Hindlimb muscle (tissue), 1 donor: Measurements from ENCODE around the gene OGG1. TPM values are rescaled to one million over a fixed set of nuclear protein-coding genes. Genes with fewer than 3 reads are reported as not detected.

Source experiments
- DNase-seq: peaks from one replicate; pipeline ENCODE4 v3.0.0-alpha.2; 2013
- polyA plus RNA-seq: library from polyadenylated mRNA; unstranded; fragments of 120-200 nt; gene quantifications from one replicate; pipeline ENCODE4 v1.2.1, GENCODE V29; 2013; ENCODE audit not compliant: insufficient read length

OGG1 gene
- polyA plus RNA-seq, 1 donor, result 33.1 TPM

DNA sequence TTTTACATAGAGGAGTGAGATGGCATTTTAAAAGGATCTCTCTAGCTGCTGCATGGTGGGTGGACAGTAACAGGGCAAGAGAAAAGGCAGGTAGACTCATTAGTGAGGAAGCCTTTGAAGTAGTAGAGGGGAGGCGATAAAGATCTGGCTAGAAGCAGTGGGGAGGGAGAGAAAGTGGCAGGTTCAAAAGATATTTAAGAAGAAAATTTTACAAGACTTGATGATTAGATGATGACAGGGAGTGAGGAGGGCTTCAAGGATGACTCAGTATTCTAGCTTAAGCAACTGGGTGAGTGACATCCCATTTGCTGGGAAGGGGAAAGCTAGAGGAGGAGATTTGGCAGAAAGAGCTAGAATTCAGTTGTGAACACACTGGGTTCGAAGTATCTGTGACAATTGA is 22.0 kb upstream of the OGG1 start:
- DNase-seq, result no peak

DNA sequence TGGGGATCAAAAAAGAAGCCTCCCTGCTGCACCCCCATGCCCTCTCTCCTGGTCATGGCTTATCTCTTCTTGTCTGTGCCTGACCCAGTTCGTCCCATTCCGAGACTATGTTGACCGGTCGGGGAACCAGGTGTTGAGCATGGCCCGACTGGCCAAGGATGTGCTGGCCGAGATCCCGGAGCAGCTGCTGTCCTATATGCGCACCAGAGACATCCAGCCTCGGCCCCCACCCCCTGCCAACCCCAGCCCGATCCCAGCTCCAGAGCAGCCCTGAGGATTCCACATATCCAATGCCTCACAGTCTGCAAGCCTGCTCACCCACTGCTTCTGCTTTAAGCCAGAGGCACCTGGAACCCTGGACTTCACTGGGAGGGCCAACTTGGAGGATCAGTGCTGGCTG is 20.3 kb upstream of the OGG1 start:
- no peak for DNase-seq

DNA sequence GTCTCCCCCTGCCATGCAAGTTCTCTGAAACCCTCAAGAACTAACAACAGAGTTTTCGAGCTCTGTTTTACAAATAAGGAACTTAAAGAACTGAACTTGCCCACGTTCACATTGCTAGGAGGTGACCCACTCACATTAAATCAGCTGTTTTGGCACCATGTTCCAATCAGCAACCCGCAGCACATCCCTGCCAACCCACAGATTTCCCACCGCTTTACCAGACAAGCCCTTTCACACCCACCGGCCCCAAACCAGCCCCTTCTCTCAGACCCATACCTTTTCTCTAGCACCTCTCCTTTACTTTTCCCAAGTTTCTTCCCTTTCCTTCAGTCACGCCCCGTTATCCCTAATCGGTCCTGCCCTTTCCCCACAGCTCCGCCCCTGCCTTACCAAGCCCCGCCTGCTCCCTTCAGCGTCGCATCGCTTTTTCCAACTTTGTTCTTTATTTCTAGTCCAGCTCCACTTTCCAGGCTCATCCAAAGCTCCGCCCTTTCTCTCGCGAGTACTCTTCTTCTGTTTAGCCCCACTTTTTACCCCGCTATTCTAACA is 19.0 kb upstream of the OGG1 start:
- no peak for DNase-seq

DNA sequence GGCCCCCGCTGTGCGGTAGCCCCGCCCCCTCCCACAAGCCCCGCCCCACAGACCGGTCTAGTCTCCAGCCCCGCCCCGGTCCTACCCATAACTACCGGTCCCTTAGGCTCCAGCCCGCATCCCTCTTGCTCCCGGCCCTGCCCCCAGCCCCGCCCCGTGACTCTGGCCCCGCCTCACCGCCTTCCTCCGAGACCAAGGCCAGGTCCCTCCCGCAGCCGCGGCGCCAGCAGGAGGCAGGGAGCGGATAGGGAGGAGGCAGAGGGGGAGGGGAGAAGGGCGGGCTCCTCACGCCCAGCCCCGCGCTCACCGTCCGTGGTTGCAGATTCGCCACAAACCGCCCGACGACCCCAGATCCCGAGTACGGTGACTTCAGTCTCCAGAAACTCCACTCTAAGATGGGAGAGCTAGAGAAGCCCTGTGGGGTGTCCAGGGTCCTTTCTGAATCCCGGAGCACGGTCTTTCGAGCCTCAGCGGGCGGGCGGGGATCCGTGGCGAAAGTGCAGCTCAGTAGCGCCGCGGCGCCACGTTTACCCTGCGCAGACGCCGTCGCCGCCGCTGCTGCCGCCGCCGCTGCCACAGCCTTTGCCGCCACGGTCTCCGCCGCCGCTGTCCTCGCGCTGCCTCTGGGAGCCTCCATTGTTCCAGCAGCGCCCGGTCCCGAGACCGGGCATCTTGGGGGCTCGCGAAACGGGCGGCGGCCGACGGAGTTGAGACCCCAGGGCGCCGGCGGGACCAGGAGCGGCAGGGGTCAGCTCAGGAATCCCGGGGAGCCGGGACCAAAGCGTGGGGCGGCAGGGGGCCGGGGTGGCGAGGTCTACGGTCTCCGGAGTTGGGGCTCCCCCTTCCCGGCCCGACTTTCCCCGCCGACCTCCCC is 18.3 kb upstream of the OGG1 start, which contains the start of gene BRPF1:
BRPF1 (plus strand) TSS at position 530 of the 874 bp plus-strand sequence. CDS start 2,406 bp downstream, outside the sequence.
- peak; percentile 100 for DNase-seq

DNA sequence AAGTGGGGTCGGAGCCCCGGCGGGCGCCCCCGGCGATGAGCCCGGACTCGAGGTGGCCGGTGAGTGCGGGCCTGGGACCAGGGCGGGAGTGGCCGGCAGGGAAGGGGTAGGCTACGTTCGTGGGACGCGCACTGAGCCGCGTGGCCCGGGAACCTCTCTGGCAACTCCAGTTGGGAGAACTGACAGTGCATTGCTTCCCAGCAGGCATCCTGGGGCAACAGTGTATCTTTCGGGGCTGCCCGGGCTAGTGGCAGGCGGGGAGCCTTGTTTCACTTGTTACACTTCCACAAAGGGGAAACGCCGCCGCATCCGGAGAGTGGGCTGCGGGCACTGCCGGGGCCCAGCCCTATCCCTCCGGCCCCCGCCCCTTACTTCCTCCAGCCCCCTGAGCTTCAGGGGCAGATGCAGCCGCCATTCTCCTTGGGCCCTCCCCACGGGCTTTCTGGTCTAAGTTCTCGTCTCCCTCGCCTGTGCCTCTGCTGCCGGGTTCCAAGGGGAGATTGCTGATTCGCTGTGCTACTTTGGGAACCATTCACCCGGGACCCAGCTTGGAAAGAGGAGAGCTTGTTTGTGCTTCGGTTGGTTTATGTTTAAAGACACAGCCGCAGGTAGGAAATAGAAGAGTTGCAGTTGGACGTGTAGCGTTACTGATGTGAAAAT is 17.5 kb upstream of the OGG1 start:
- no peak for DNase-seq

DNA sequence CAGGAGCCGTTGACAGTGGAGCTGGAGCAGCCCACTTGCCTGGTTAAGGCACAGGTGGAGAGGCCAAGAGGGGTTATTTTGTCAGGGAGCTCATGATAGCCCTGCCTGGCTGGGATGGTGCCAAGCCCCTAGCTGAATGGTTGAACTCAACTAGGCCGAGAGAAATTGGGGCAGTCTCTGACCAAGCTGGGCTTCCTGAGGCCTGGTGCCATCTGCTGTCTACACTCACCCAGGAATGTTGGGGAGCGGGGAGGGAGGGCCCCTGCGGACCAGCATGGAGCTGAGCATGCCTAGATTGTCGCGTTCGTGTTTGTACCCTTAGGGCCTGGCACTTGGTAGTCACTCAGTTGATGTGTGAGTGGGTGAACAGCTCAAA is 17.0 kb upstream of the OGG1 start:
- DNase-seq, result no peak

DNA sequence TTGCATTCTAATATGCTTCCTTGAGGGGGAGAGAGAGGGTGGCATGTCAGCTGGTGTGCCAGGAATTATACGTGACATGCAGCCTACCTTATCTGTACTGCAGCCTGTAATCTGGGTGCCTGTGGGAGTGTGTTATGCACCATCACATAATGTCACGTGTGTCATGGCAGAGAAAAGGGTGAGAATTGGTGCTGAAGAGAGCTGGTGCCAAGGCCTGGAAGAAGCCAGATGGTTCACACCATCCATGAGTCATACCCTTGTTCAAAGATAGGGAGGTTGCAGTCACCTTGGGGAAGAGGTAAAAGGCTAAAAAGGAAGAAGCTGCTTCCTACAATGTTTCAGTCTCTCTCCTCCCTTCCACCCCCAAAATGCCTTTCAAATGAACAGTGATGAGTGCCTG is 12.9 kb upstream of the OGG1 start:
- no peak for DNase-seq

DNA sequence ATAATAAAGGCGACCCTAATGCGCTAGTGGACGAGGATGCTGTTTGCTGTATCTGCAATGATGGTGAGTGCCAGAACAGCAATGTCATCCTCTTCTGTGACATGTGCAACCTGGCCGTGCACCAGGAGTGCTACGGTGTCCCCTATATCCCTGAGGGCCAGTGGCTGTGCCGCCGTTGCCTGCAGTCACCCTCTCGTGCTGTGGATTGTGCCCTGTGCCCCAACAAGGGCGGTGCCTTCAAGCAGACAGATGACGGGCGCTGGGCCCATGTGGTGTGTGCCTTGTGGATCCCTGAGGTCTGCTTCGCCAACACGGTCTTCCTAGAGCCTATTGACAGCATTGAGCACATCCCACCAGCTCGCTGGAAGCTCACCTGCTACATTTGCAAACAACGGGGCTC is 10.6 kb upstream of the OGG1 start:
- DNase-seq, result no peak

DNA sequence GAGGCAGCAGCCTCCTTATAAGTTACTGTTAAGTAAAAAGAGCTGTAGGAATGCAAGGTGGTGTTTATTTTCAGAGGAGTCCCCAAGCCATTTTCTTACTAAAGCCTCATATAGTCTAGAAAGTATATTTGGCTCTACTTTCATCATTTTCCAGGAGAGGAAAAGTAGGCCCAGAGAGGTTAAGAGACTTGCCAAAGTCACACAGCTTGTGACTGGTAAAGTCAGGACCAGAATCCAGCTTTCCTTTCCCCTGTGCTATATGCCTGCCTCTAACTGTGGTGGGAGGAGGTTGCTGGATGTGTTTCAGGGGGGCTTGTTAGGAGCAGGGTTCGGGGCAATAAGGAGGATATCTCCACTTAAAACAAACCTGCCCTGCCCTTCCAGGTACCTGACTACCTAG is 7.2 kb upstream of the OGG1 start:
- DNase-seq, result no peak

DNA sequence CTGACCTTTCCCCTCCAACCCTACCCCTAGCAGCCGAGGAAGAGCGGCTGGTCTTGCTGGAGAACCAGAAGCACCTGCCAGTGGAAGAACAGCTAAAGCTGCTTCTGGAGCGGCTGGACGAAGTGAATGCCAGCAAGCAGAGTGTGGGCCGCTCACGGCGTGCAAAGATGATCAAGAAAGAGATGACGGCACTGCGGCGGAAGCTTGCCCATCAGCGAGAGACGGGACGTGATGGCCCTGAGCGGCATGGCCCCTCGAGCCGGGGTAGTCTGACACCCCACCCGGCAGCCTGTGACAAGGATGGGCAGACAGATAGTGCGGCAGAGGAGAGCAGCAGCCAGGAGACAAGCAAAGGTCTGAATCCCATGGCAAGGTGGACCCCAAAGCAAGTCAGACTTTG is 6.2 kb upstream of the OGG1 start:
- DNase-seq, result no peak

DNA sequence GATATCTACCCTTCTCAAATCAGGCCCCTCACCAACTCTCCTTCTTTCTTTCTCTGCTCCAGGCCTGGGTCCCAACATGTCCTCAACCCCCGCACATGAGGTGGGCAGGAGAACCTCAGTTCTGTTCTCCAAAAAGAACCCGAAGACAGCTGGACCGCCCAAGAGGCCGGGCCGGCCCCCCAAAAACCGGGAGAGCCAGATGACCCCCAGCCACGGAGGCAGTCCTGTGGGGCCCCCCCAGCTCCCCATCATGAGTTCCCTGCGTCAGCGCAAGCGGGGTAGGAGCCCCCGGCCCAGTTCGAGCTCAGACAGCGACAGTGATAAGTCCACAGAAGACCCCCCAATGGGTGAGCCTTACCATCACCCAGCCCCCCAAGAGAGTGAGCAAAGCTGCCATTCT is 5.6 kb upstream of the OGG1 start:
- no peak for DNase-seq

DNA sequence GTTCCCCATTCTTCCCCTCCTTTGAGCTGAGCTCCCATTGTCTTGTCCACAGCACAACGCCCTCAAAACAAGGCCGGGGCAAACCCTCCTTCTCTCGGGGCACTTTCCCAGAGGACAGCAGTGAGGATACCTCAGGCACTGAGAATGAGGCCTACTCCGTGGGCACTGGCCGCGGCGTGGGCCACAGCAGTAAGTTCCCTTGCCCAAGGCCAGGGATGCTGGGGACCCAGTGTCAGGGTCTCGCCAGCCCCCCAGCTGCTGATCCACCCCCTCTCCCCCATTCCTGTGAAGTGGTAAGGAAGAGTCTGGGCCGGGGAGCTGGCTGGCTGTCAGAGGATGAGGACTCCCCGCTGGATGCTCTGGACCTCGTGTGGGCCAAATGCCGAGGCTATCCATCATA is 4.2 kb upstream of the OGG1 start:
- no peak for DNase-seq

DNA sequence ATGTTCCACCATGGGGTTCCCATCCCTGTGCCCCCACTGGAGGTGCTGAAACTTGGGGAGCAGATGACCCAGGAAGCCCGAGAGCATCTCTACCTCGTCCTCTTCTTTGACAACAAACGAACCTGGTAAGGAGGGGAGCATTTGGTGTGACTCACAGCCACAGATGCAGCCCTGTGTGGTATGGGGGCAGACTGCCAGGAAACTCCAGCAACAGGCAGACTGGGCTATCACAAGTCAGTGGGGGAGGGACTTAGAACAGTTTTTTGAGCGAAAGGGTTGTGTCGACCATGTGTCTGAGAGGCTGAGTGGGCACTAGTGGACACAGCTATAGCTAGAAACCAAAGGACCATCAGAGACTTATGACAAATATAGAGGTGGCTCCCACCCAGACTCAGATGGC is 3.4 kb upstream of the OGG1 start:
- no peak for DNase-seq

DNA sequence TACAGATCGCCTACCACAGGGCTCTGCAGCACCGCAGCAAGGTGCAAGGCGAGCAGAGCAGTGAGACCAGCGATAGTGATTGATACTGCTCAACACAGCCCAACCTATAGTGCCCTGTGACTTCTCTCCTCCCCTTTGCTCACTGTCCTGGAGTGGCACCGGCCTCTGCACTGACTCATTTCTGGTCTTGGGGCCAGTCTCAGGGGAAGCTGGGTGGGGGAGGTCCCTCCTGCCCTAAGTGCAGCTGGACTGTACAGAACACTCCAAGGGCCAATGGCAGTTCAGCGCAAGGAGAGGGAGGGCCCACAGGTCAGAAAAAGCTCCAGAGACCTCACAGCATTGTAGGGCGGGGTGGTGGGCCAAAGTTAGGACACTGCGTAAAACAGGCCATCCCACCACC is 2.5 kb upstream of the OGG1 start:
- no peak for DNase-seq

DNA sequence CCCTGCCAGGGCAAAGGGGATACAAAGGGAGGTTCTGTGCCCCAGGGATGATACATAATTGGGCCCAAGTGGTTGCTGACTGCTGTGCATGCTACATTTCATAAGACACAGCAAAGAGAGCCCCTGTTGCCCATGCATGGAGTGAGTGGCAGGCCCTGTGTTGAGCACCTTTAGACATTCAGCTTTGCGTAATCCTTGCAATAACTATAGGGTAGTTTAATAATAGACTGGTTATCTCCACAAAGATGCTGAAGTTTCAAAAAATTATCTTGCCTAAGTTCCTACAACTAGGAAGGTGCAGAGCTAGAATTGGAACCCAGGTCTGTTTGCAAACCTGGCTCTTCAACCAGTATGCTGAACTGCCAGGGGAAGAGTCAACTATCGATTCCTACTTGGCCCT is 1.7 kb upstream of the OGG1 start:
- no peak for DNase-seq

DNA sequence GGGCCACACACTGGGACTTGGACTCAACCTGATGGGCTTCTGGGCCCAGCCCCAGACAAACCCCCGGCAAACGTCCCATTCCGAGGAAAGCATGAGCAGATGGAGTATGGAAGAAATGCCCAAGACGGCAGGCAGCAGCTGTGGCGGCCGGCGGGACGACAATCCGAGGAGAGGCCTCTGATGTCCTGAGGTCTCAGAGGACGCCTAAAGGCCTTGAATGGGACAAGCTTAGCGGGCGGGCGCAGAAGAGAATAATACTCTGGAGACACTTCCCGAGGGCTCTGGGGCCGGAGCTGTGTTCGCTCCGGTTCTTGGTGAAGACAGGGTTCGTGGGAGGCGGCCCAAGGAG is 482 bp upstream of the OGG1 start:
- no peak for DNase-seq

DNA sequence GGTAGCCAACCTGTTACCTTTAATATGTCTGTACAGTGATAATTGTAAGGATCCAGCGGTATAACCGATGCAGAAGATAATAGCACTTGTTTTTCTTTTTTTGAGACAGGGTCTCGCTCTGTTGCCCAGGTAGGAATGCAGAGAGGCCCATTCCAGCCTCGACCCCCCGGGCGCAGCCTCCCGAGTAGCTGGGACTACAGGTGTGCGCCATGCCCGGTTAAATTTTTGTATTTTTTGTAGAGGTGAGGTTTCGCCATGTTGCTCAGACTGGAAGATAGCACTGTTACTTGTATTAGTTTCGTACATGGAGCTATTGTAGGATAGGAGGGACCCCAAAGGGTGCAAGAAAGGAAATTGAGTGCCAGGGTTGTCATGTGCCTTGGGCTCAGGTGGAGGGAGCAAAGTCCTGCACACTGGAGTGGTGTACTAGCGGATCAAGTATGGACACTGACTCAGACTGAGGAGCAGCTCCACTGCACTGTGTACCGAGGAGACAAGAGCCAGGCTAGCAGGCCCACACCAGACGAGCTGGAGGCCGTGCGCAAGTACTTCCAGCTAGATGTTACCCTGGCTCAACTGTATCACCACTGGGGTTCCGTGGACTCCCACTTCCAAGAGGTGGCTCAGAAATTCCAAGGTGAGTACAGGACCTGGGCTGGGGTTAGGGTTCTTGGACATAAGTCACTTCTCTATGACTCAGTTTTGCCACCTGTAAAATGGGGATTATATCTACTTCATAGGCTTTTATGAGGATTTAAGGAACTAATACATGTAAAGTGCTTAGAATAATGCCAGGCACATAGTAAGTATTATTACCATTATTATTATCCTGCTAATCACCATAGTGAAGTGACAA is 1.0 kb downstream of the OGG1 start:
- DNase-seq, result no peak

DNA sequence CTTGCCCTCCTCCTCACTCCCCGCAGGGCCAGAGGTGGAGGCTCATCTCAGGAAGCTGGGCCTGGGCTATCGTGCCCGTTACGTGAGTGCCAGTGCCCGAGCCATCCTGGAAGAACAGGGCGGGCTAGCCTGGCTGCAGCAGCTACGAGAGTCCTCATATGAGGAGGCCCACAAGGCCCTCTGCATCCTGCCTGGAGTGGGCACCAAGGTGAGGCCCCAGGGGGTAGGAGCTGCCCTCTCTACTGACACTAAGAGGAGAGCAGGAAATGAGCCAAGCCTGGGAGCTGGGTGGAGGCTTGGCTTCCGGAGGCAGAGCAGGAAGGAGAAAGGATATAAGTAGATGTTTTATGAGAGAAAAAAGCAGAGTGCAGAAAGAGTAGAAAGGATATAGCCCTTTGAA is 4.9 kb downstream of the OGG1 start:
- DNase-seq, result no peak

DNA sequence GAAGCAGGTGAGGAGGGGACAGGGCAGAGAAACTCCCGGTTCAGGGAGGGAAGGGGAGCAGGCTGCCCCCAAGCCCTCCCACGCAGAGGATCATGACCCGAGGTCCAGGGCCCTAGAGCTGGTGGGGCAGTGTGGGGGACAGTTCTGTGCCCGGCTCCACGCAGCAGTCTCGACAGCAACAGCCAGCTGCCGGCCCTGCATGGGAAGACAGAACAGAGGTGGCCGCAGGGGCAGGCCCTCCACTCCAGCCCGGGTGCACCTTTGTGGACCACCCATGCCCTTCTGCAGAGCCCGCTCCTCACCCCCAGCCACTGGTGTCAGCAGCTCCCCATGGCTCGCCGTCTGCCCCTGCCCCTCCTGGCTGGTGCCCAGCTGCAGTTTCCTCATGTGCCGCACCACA is 7.7 kb downstream of the OGG1 start:
- no peak for DNase-seq

DNA sequence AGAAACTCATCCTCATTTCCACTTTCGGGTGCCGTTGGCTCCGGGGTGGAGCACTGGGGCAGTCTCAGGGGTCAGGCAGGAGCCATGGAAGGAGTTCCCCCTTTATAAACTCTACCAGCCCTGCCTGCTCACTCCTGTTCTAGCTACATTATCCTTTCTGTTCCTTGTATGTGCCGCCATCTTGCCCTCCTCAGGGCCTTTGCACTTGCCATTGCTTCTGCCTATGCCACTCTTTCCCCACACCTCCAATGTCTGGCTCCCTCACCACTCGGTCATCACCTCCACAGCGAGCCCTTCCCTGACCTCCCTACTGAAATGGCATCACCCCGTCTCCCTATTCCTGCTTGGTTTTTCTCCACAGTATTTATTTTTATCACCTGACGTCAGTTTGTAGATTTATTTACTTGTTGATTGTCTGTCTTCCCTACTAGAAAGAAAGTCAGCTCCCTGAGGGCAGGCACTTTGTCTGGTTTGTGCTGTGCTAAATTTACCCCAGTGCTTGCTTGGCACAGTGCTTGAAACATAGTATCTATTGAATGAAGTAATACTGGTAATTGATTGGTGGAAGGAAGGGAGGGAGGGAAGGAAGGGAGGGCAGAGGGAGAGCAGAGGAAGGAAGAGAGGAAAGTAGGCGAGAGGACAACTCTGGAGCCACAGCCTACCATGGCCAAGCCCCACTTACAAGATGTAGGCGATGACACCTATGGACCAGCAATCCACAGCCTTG is 11.2 kb downstream of the OGG1 start:
- no peak for DNase-seq

DNA sequence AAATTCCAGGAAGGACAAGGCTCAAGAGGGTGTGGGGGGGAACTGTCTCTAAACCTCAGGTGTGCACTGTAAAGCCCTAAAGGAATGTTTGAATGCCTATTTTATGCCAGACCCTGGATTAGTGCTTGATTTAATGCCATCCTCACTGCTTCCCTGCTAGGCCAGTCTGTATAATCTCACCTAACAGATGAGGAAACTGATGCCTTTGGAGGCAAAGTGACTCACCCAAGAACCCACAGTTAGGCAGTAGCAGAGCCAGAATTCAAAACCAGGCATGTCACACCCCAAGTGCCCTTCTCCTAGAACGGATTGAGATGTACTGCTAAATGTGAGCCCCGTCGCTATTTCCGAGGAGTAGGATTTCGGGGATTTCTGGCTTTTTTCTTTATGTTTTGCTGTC is 12.2 kb downstream of the OGG1 start:
- DNase-seq, result no peak

DNA sequence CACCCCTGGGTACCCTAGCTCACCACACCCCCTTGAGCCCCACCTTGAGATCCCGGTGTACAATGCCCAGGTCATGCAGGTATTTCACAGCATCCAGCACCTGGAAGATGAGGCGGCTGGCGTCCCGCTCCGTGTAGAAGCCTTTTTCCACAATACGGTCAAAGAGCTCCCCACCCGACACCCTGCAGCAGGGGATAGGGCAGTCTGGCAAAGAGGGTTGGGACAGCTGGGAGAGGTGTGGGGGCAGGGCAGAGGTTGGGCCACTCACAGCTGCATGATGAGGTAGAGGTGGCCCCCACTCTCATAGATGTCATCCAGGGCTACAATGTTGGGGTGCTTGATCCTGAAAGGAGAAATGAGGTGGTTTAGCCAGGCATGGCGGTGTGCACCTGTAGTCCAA is 13.1 kb downstream of the OGG1 start:
- DNase-seq, result no peak
